ENCODE results near the gene COL23A1. TPM values are rescaled to one million over a fixed set of nuclear protein-coding genes. Genes with fewer than 3 reads are reported as not detected.

The COL23A1 gene
- polyA plus RNA-seq, 2 of the 4 experiments (the other 2 are of a cell fraction), result not detected

DNA sequence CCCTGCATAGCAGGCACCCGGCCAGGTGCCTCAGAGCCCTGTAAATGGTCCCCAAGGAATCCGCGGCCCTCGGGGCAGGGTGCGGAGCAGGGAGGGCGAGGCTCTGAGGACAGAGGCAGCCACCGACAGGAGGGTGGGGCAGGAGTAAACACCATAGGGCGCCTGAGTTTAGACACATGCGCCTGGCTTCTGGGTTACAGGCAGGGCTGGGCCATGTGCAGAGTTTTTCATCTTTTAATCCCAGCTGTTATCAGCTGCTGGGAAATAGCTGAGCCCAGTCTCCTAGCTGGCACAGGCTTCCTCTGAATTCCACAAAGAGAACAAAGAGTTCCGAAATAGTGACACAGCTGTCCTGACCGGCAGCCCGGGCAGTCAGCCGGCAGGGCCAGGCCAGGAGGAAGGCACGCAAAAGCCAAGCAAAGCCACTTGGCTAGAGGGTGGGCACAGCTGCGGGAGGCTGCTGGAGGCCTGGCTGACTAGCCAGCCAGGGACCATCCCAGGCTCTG is 258.6 kb downstream of the COL23A1 start:
- H3K9me3 ChIP-seq, result no peaks in the 10 kb centered on the region
- H3K27ac ChIP-seq, result no peak overlapping the region
- FAIRE-seq (no peak), ATAC-seq (no peak; a peak in 2 of 6 replicates), DNase-seq (ENCODE audit: low read depth in 1 of 2, low spot score in 1 of 2) (no peak)
- POLR2A ChIA-PET, result no interaction called here
- 17% methylated on average over 10 of the region's 15 CpGs for WGBS (ENCODE audit: missing lambda C conversion rate)
- H3K4me1 ChIP-seq, result no peaks in the 10 kb centered on the region
- H3K4me2 ChIP-seq, result no peak overlapping the region
- CTCF ChIA-PET, result no interaction called here
- TF ChIP-seq, protein P1, sequence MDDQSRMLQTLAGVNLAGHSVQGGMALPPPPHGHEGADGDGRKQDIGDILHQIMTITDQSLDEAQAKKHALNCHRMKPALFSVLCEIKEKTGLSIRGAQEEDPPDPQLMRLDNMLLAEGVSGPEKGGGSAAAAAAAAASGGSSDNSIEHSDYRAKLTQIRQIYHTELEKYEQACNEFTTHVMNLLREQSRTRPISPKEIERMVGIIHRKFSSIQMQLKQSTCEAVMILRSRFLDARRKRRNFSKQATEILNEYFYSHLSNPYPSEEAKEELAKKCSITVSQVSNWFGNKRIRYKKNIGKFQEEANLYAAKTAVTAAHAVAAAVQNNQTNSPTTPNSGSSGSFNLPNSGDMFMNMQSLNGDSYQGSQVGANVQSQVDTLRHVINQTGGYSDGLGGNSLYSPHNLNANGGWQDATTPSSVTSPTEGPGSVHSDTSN (IDR thresholded peaks at IDR 0.05), result no peak
- TF ChIP-seq RCOR1 (IDR thresholded peaks at IDR 0.05; ENCODE audit: low read depth, low read length) (no peak), BHLHE40 (IDR thresholded peaks at IDR 0.05; ENCODE audit: low read depth, low read length) (no peak), ZNF302 (CRISPR knock-in tag; IDR thresholded peaks at IDR 0.05) (no peak), ZFP36 (IDR thresholded peaks at IDR 0.05; ENCODE audit: borderline replicate concordance, partially characterized antibody) (no peak), KDM1A (IDR thresholded peaks at IDR 0.05; ENCODE audit: low read depth) (no peak), RNF2 (IDR thresholded peaks at IDR 0.05; ENCODE audit: borderline replicate concordance, low read depth) (no peak), NPAS2 (CRISPR knock-in tag; IDR thresholded peaks at IDR 0.05; ENCODE audit: borderline replicate concordance) (no peak), POLR2A (IDR thresholded peaks at IDR 0.05; ENCODE audit: low read length) (no peak), ESRRA (IDR thresholded peaks at IDR 0.05; ENCODE audit: borderline replicate concordance, low read length) (no peak), TP53 (CRISPR knock-in tag; IDR thresholded peaks at IDR 0.05) (no peak), POLR2AphosphoS2 (conservative IDR thresholded peaks at IDR 0.05; ENCODE audit: low read length) (no peak), CHD4 (IDR thresholded peaks at IDR 0.05; ENCODE audit: borderline replicate concordance) (no peak), HDAC2 (IDR thresholded peaks at IDR 0.05) (no peak), NFE2L2 (conservative IDR thresholded peaks at IDR 0.05; ENCODE audit: low read length) (no peak)
- TF ChIP-seq, protein P2, sequence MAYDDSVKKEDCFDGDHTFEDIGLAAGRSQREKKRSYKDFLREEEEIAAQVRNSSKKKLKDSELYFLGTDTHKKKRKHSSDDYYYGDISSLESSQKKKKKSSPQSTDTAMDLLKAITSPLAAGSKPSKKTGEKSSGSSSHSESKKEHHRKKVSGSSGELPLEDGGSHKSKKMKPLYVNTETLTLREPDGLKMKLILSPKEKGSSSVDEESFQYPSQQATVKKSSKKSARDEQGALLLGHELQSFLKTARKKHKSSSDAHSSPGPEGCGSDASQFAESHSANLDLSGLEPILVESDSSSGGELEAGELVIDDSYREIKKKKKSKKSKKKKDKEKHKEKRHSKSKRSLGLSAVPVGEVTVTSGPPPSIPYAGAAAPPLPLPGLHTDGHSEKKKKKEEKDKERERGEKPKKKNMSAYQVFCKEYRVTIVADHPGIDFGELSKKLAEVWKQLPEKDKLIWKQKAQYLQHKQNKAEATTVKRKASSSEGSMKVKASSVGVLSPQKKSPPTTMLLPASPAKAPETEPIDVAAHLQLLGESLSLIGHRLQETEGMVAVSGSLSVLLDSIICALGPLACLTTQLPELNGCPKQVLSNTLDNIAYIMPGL (CRISPR knock-in tag; IDR thresholded peaks at IDR 0.05; ENCODE audit: borderline replicate concordance), result no peak
- TF ChIP-seq, protein P3, sequence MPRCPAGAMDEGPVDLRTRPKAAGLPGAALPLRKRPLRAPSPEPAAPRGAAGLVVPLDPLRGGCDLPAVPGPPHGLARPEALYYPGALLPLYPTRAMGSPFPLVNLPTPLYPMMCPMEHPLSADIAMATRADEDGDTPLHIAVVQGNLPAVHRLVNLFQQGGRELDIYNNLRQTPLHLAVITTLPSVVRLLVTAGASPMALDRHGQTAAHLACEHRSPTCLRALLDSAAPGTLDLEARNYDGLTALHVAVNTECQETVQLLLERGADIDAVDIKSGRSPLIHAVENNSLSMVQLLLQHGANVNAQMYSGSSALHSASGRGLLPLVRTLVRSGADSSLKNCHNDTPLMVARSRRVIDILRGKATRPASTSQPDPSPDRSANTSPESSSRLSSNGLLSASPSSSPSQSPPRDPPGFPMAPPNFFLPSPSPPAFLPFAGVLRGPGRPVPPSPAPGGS (IDR thresholded peaks at IDR 0.05), result no peak
- TF ChIP-seq, protein P4, sequence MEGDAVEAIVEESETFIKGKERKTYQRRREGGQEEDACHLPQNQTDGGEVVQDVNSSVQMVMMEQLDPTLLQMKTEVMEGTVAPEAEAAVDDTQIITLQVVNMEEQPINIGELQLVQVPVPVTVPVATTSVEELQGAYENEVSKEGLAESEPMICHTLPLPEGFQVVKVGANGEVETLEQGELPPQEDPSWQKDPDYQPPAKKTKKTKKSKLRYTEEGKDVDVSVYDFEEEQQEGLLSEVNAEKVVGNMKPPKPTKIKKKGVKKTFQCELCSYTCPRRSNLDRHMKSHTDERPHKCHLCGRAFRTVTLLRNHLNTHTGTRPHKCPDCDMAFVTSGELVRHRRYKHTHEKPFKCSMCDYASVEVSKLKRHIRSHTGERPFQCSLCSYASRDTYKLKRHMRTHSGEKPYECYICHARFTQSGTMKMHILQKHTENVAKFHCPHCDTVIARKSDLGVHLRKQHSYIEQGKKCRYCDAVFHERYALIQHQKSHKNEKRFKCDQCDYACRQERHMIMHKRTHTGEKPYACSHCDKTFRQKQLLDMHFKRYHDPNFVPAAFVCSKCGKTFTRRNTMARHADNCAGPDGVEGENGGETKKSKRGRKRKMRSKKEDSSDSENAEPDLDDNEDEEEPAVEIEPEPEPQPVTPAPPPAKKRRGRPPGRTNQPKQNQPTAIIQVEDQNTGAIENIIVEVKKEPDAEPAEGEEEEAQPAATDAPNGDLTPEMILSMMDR (IDR thresholded peaks at IDR 0.05), result no peak
- TF ChIP-seq, protein P5, sequence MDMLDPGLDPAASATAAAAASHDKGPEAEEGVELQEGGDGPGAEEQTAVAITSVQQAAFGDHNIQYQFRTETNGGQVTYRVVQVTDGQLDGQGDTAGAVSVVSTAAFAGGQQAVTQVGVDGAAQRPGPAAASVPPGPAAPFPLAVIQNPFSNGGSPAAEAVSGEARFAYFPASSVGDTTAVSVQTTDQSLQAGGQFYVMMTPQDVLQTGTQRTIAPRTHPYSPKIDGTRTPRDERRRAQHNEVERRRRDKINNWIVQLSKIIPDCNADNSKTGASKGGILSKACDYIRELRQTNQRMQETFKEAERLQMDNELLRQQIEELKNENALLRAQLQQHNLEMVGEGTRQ (IDR thresholded peaks at IDR 0.05), result no peak
- H3K4me3 ChIP-seq, result no peak overlapping the region

DNA sequence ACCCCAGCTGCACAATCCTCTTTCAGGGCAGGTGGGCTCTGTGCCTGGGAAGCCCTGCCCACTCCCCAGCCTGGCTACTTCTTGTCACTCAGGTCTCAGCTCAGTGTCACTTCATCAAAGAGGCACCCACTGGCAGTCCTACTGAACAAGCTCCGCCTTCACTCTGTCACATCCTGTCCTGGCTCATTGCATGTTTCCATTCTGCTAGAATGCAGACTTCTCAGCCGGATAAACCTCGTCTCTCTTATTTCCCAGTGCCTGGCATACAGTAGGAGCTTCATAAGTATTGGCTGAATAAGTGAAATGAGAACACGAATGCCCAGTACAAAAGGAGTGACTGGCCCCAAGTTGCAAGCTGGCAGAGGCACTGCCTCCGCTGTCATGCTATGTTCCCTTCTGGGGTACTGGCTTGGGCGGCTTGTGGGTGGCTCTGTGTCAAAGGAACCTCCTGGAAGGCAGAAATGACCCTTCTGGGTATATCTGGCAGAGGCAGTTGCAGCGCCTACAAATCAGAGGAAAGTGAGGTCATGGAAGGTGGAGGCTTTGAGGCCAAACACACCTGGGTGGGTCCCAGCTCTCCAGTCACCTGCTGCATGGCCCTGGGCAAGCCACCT is 259.3 kb downstream of the COL23A1 start:
- Histone ChIP-seq H3K4me3 (no peak overlapping the region), H3K27ac (no peak overlapping the region), H3K4me2 (no peak overlapping the region), H3K4me1 (no peaks in the 10 kb centered on the region), H3K9me3 (no peaks in the 10 kb centered on the region)
- ChIA-PET POLR2A (no interaction called here), CTCF (no interaction called here)
- DNase-seq (ENCODE audit: low read depth in 1 of 2, low spot score in 1 of 2) (no peak), FAIRE-seq (no peak), ATAC-seq (no peak)
- TF ChIP-seq HEYL (CRISPR knock-in tag; IDR thresholded peaks at IDR 0.05) (no peak), MAZ (IDR thresholded peaks at IDR 0.05; ENCODE audit: borderline replicate concordance, low read depth, low read length) (no peak), PHF8 (IDR thresholded peaks at IDR 0.05; ENCODE audit: borderline replicate concordance, low read depth) (no peak), TP53 (CRISPR knock-in tag; IDR thresholded peaks at IDR 0.05) (no peak)
- TF ChIP-seq, protein P6, sequence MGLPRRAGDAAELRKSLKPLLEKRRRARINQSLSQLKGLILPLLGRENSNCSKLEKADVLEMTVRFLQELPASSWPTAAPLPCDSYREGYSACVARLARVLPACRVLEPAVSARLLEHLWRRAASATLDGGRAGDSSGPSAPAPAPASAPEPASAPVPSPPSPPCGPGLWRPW (IDR thresholded peaks at IDR 0.05), result no peak
- TF ChIP-seq, protein P7, sequence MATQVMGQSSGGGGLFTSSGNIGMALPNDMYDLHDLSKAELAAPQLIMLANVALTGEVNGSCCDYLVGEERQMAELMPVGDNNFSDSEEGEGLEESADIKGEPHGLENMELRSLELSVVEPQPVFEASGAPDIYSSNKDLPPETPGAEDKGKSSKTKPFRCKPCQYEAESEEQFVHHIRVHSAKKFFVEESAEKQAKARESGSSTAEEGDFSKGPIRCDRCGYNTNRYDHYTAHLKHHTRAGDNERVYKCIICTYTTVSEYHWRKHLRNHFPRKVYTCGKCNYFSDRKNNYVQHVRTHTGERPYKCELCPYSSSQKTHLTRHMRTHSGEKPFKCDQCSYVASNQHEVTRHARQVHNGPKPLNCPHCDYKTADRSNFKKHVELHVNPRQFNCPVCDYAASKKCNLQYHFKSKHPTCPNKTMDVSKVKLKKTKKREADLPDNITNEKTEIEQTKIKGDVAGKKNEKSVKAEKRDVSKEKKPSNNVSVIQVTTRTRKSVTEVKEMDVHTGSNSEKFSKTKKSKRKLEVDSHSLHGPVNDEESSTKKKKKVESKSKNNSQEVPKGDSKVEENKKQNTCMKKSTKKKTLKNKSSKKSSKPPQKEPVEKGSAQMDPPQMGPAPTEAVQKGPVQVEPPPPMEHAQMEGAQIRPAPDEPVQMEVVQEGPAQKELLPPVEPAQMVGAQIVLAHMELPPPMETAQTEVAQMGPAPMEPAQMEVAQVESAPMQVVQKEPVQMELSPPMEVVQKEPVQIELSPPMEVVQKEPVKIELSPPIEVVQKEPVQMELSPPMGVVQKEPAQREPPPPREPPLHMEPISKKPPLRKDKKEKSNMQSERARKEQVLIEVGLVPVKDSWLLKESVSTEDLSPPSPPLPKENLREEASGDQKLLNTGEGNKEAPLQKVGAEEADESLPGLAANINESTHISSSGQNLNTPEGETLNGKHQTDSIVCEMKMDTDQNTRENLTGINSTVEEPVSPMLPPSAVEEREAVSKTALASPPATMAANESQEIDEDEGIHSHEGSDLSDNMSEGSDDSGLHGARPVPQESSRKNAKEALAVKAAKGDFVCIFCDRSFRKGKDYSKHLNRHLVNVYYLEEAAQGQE (IDR thresholded peaks at IDR 0.05), result no peak
- TF ChIP-seq, protein P8, sequence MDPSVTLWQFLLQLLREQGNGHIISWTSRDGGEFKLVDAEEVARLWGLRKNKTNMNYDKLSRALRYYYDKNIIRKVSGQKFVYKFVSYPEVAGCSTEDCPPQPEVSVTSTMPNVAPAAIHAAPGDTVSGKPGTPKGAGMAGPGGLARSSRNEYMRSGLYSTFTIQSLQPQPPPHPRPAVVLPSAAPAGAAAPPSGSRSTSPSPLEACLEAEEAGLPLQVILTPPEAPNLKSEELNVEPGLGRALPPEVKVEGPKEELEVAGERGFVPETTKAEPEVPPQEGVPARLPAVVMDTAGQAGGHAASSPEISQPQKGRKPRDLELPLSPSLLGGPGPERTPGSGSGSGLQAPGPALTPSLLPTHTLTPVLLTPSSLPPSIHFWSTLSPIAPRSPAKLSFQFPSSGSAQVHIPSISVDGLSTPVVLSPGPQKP (IDR thresholded peaks at IDR 0.05; ENCODE audit: low read depth, low read length), result no peak
- 58% methylated on average over 7 of the region's 7 CpGs for WGBS (ENCODE audit: missing lambda C conversion rate)

Measured in A549 (cell line).